Endothelial cell of umbilical vein (primary cell): ENCODE measurements around the gene ATXN10. TPM values are rescaled to one million over a fixed set of nuclear protein-coding genes. Genes with fewer than 3 reads are reported as not detected.

Experiments
- BruUV-seq: library from RNA; stranded (reverse); fragments of 400-500 nt; replicated peaks from 2 replicates; lab custom pipeline; 2021; lab: Mats Ljungman, UMichigan
- CTCF ChIA-PET: fragments of 300-600, 350-600 bp; sonication (Branson Sonifier 250); formaldehyde crosslinking; loops from one replicate; lab custom pipeline; 2021; ENCODE audit warnings: antibody characterized with exemption, inconsistent platforms; lab: Charles Lee
- POLR2A ChIA-PET: fragments of 300-600, 350-600 bp; sonication (Branson Sonifier 250); formaldehyde crosslinking; loops from one replicate; lab custom pipeline; 2021; ENCODE audit warnings: antibody characterized with exemption, inconsistent platforms; lab: Charles Lee
- DNase-seq: peaks from one replicate; pipeline ENCODE4 v3.0.0-alpha.2; 2011; ENCODE audit warnings: low read depth, low spot score
- FAIRE-seq: peaks from 2 replicates; lab custom pipeline; 2011; peaks lifted over from hg19 to GRCh38; lab: Jason Lieb, UNC
- H2AFZ ChIP-seq: 2 replicates; pipeline ENCODE4 v1.6.0; 2012; ENCODE audit warnings: low read depth, low read length, control low read depth, inconsistent platforms
- H3K27ac ChIP-seq: 2 replicates; pipeline ENCODE4 v1.5.1; 2011; ENCODE audit warnings: low read depth, mild to moderate bottlenecking, control low read depth, low read length, moderate library complexity; ENCODE audit not compliant: insufficient read depth
- H3K27me3 ChIP-seq, 2 experiments: 2 replicates each; pipeline versions ENCODE4 v1.6.0 to v1.6.1; 2011; ENCODE audit warnings: low read length in 2 of 2, mixed read lengths in 1 of 2; ENCODE audit not compliant: control insufficient read depth in 2 of 2, insufficient read depth in 2 of 2
- H3K36me3 ChIP-seq, 2 experiments: 2 replicates in 1 of 2; 3 replicates in 1 of 2; pipeline ENCODE4 v1.5.1; 2011; ENCODE audit warnings: low read length in 2 of 2, mild to moderate bottlenecking in 1 of 2, moderate library complexity in 1 of 2; ENCODE audit not compliant: control insufficient read depth in 2 of 2, insufficient read depth in 2 of 2; ENCODE audit errors: extremely low read depth in 1 of 2
- H3K4me1 ChIP-seq: 3 replicates; pipeline ENCODE4 v1.5.1; 2011; ENCODE audit warnings: mild to moderate bottlenecking, low read length; ENCODE audit not compliant: control insufficient read depth, insufficient read depth; ENCODE audit errors: extremely low read depth
- H3K4me2 ChIP-seq: 2 replicates; pipeline ENCODE4 v1.6.1; 2011; ENCODE audit warnings: low read length, control low read depth, mixed read lengths; ENCODE audit not compliant: insufficient read depth
- H3K4me3 ChIP-seq, 3 experiments: fragments of 200-600 bp in 1 of 3; sonication (generic), shearing (Covaris generic) in 1 of 3; replicated peaks in 1 of 3; 2 replicates each; pipeline ENCODE4 v1.5.1; 2011 to 2016; ENCODE audit warnings: control low read depth in 3 of 3, low read length in 3 of 3, mild to moderate bottlenecking in 2 of 3, inconsistent platforms in 1 of 3, low read depth in 1 of 3, moderate library complexity in 1 of 3; ENCODE audit not compliant: insufficient read depth in 1 of 3
- H3K79me2 ChIP-seq: 2 replicates; pipeline ENCODE4 v1.6.0; 2012; ENCODE audit warnings: low read length, inconsistent platforms; ENCODE audit not compliant: control insufficient read depth, insufficient read depth
- H3K9ac ChIP-seq: replicated peaks from 2 replicates; pipeline ENCODE3; 2011; ENCODE audit warnings: low read length, control low read depth; ENCODE audit not compliant: insufficient read depth; ENCODE audit errors: extremely low read depth
- H3K9me1 ChIP-seq: replicated peaks from 3 replicates; pipeline ENCODE4 v1.6.0; 2011; ENCODE audit warnings: mild to moderate bottlenecking, low read length; ENCODE audit not compliant: control insufficient read depth, insufficient read depth; ENCODE audit errors: extremely low read depth
- H3K9me3 ChIP-seq: replicated peaks from 2 replicates; pipeline ENCODE4 v1.5.1; 2012; ENCODE audit warnings: low read length, inconsistent platforms; ENCODE audit not compliant: control insufficient read depth, insufficient read depth
- H4K20me1 ChIP-seq: replicated peaks from 2 replicates; pipeline ENCODE3; 2011; ENCODE audit warnings: mild to moderate bottlenecking, low read length; ENCODE audit not compliant: control insufficient read depth, insufficient read depth; ENCODE audit errors: extremely low read depth
- EZH2 ChIP-seq: IDR thresholded peaks from 2 replicates; pipeline ENCODE4 v1.6.1; 2012; ENCODE audit warnings: borderline replicate concordance, low read depth, mild to moderate bottlenecking, moderate library complexity, low read length, inconsistent platforms; ENCODE audit not compliant: severe bottlenecking
- GATA2 ChIP-seq: IDR thresholded peaks from 2 replicates; pipeline ENCODE4 v1.7.0; 2011; ENCODE audit warnings: low read depth, mild to moderate bottlenecking, moderate library complexity, mixed read lengths, low read length; ENCODE audit not compliant: insufficient read length, insufficient read depth
- JUN ChIP-seq: IDR thresholded peaks from 2 replicates; pipeline ENCODE4 v1.6.1; 2011; ENCODE audit warnings: borderline replicate concordance, low read depth; ENCODE audit not compliant: insufficient read length, insufficient read depth
- MYC ChIP-seq: IDR thresholded peaks from one replicate; pipeline ENCODE4 v1.6.1; 2011; ENCODE audit warnings: mild to moderate bottlenecking, low read depth, low read length
- POLR2AphosphoS5 ChIP-seq: IDR thresholded peaks from 2 replicates; pipeline ENCODE4 v1.6.1; 2012; ENCODE audit warnings: low read depth, mild to moderate bottlenecking, control low read depth, low read length, moderate library complexity; ENCODE audit not compliant: insufficient read depth
- dilution Hi-C: fragments of 300-500 bp; cut with MboI; formaldehyde crosslinking; loops from one replicate; pipeline ENCODE4 v1.15.0; 2019; ENCODE audit warnings: low sequenced_read_pairs; ENCODE audit not compliant: extremely low pct_ligation_motif_present
- intact Hi-C: fragments of 100-400 bp; cut with micrococcal nuclease; formaldehyde crosslinking; loops from one replicate; pipeline ENCODE4 v1.10.0; 2022
- polyA plus RNA-seq, 4 experiments: library from polyadenylated mRNA; depleted of rRNA in 3 of 4; stranded (reverse) in 3 of 4; unstranded in 1 of 4; fragments of >200 nt; gene quantifications; 2 replicates each; pipeline versions ENCODE4 v1.2.1 to v1.2.3, GENCODE V29; 2011 to 2012; ENCODE audit warnings: missing spikeins in 1 of 4
- total RNA-seq: library from RNA; stranded (reverse); gene quantifications from 2 replicates; pipeline ENCODE4 v1.2.3, GENCODE V29; 2021
- TF ChIP-seq, protein P1 (sequence below), 2 donors: IDR thresholded peaks; 1 replicate in 1 of 2; 2 replicates in 1 of 2; pipeline ENCODE4 v1.5.1; 2011; ENCODE audit warnings: low read length in 2 of 2, mild to moderate bottlenecking in 2 of 2, moderate library complexity in 2 of 2, control low read depth in 1 of 2, inconsistent platforms in 1 of 2, low read depth in 1 of 2; ENCODE audit not compliant: insufficient read depth in 1 of 2; ENCODE audit errors: extremely low read depth in 1 of 2
- TF ChIP-seq, protein P2 (sequence below): IDR thresholded peaks from 2 replicates; pipeline ENCODE4 v1.6.1; 2011; ENCODE audit not compliant: insufficient read depth, insufficient read length

The ATXN10 gene
- total and polyA plus RNA-seq, 2 donors (not counting 3 experiments of a cell fraction or from before 2014, with no cell fraction given) = 73.2 to 91.9 TPM

DNA sequence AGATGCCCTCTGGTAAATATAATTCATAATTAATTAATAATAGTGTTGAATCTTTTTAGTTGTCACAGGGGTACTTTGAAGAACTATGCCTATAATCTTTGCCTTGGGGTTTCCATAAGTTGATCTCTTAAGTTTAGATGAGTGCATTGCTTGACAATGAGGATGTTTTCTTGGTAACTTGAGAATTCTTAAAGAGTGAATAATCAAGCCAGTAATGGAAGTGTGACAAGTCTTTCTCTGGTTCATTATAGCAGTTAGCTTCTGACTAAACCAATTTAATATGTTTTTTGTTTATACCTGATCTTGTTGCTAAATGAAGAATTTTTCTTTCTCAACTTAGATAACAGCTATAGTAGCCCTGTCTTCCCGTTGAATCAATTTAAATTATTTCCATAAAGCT lies 46.2 kb downstream of the ATXN10 start:
- dilution Hi-C loops (no loop called here), intact Hi-C loops (no loop called here)
- Histone ChIP-seq H3K9ac (no peak overlapping the region), H3K27me3 (no peaks in the 10 kb centered on the region), H3K9me1 (no peaks in the 10 kb centered on the region), H3K27ac (no peak overlapping the region), H4K20me1 (peaks cover 2% of the 10 kb centered on the region), H3K9me3 (no peaks in the 10 kb centered on the region), H2AFZ (no peak overlapping the region), H3K4me2 (no peak overlapping the region), H3K79me2 (peaks cover 28% of the 10 kb centered on the region), H3K4me1 (no peaks in the 10 kb centered on the region), H3K4me3 (no peak overlapping the region), H3K36me3 (peaks cover 2 to 3% of the 10 kb centered on the region in 2 experiments)
- DNase-seq (no peak), FAIRE-seq (no peak)
- TF ChIP-seq GATA2 (no peak), MYC (no peak), JUN (no peak), EZH2 (no peak), POLR2AphosphoS5 (no peak)
- TF ChIP-seq, protein P1, sequence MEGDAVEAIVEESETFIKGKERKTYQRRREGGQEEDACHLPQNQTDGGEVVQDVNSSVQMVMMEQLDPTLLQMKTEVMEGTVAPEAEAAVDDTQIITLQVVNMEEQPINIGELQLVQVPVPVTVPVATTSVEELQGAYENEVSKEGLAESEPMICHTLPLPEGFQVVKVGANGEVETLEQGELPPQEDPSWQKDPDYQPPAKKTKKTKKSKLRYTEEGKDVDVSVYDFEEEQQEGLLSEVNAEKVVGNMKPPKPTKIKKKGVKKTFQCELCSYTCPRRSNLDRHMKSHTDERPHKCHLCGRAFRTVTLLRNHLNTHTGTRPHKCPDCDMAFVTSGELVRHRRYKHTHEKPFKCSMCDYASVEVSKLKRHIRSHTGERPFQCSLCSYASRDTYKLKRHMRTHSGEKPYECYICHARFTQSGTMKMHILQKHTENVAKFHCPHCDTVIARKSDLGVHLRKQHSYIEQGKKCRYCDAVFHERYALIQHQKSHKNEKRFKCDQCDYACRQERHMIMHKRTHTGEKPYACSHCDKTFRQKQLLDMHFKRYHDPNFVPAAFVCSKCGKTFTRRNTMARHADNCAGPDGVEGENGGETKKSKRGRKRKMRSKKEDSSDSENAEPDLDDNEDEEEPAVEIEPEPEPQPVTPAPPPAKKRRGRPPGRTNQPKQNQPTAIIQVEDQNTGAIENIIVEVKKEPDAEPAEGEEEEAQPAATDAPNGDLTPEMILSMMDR (IDR thresholded peaks at IDR 0.05; ENCODE audit: extremely low read depth in 1 of 2, insufficient read depth in 1 of 2, low read depth in 1 of 2, low read length in 2 of 2) = no peak
- TF ChIP-seq, protein P2, sequence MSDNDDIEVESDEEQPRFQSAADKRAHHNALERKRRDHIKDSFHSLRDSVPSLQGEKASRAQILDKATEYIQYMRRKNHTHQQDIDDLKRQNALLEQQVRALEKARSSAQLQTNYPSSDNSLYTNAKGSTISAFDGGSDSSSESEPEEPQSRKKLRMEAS = no peak
- ChIA-PET POLR2A (no interaction called here), CTCF (interaction anchor here (1.0 kb wide), 2 partner anchors 14 to 71 kb away, joined by 3 read pairs; no protein-coding TSS in a partner anchor)
- no TSS peak for BruUV-seq
